ENCODE data around the gene FA2H. TPM values are rescaled to one million over a fixed set of nuclear protein-coding genes. Genes with fewer than 3 reads are reported as not detected.
"Not testable (repeated sequence)": the region's sequence is repeated elsewhere in the genome, so short reads cannot be mapped to it uniquely, and the experiment has no call there.

FA2H gene
- total RNA-seq, 1 donor from 2014 or later = 0.32 TPM

- intact Hi-C loops (cut with DNase I) = no loop called here
- DNase-seq (ENCODE audit: missing footprints) = no peak
- ATAC-seq = no peak
Measured at GRCh38 chr16:74773446-74774222, 986 bp downstream of the FA2H start.

- no peak for DNase-seq (ENCODE audit: missing footprints)
- ATAC-seq = no peak
- intact Hi-C loops (cut with DNase I) = no loop called here
Measured at GRCh38 chr16:74771656-74772315, 2.8 kb downstream of the FA2H start.

- no peak for DNase-seq (ENCODE audit: missing footprints)
- intact Hi-C loops (cut with DNase I) = no loop called here
- no peak for ATAC-seq
Measured at GRCh38 chr16:74770831-74771526, 3.6 kb downstream of the FA2H start.

GRCh38 chr16:74769586-74770190 is 4.9 kb downstream of the FA2H start:
- ATAC-seq (no peak), DNase-seq (ENCODE audit: missing footprints) (no peak)
- intact Hi-C loops (cut with DNase I) = no loop called here

- DNase-seq (ENCODE audit: missing footprints) (no peak), ATAC-seq (no peak)
- intact Hi-C loops (cut with DNase I) = no loop called here
Measured at GRCh38 chr16:74768239-74768638, 6.4 kb downstream of the FA2H start.

GRCh38 chr16:74767749-74768148 is 6.9 kb downstream of the FA2H start:
- no peak for DNase-seq (ENCODE audit: missing footprints)
- intact Hi-C loops (cut with DNase I) = no loop called here
- ATAC-seq = no peak

GRCh38 chr16:74766729-74767128 is 7.9 kb downstream of the FA2H start:
- intact Hi-C loops (cut with DNase I) = no loop called here
- DNase-seq (ENCODE audit: missing footprints) (no peak), ATAC-seq (no peak)

- ATAC-seq; DNase-seq (ENCODE audit: missing footprints); intact Hi-C loops (cut with DNase I): not testable (repeated sequence)
Measured at GRCh38 chr16:74764184-74764583, 10.4 kb downstream of the FA2H start.

- DNase-seq (ENCODE audit: missing footprints) (no peak), ATAC-seq (no peak)
- intact Hi-C loops (cut with DNase I) = no loop called here
Measured at GRCh38 chr16:74761665-74762064, 13.0 kb downstream of the FA2H start.

- ATAC-seq (no peak), DNase-seq (ENCODE audit: missing footprints) (no peak)
- intact Hi-C loops (cut with DNase I) = no loop called here
Measured at GRCh38 chr16:74760007-74760767, 14.4 kb downstream of the FA2H start.

- intact Hi-C loops (cut with DNase I) = no loop called here
- ATAC-seq = no peak
- DNase-seq (ENCODE audit: missing footprints) = no peak
Measured at GRCh38 chr16:74759564-74759963, 15.1 kb downstream of the FA2H start.

- DNase-seq (ENCODE audit: missing footprints) = no peak
- intact Hi-C loops (cut with DNase I) = no loop called here
- ATAC-seq = no peak
Measured at GRCh38 chr16:74758801-74759200, 15.8 kb downstream of the FA2H start.

- ATAC-seq (no peak), DNase-seq (ENCODE audit: missing footprints) (no peak)
- intact Hi-C loops (cut with DNase I) = no loop called here
Measured at GRCh38 chr16:74757349-74757748, 17.3 kb downstream of the FA2H start.

- DNase-seq (ENCODE audit: missing footprints) (no peak), ATAC-seq (no peak)
- intact Hi-C loops (cut with DNase I) = no loop called here
Measured at GRCh38 chr16:74756203-74756602, 18.4 kb downstream of the FA2H start.

- ATAC-seq (no peak), DNase-seq (ENCODE audit: missing footprints) (no peak)
- intact Hi-C loops (cut with DNase I) = no loop called here
Measured at GRCh38 chr16:74753180-74753579, 21.4 kb downstream of the FA2H start.

- ATAC-seq (no peak), DNase-seq (ENCODE audit: missing footprints) (no peak)
- intact Hi-C loops (cut with DNase I) = no loop called here
Measured at GRCh38 chr16:74752756-74753155, 21.9 kb downstream of the FA2H start.

- intact Hi-C loops (cut with DNase I) = no loop called here
- no peak for ATAC-seq
- DNase-seq (ENCODE audit: missing footprints) = no peak
Measured at GRCh38 chr16:74752258-74752657, 22.4 kb downstream of the FA2H start.

- ATAC-seq = no peak
- intact Hi-C loops (cut with DNase I) = no loop called here
Measured at GRCh38 chr16:74751658-74752057, 23.0 kb downstream of the FA2H start.

More at GRCh38 chr16:74751658-74752057, 23.0 kb downstream of the FA2H start:
- no peak for DNase-seq (ENCODE audit: missing footprints)

All from Right ventricle myocardium inferior (tissue), 1 donor.